Middle frontal gyrus (tissue), 1 donor: ENCODE measurements around the gene RPS3.

Experiments used
- DNase-seq: peaks from one replicate; pipeline ENCODE4 v3.0.0-alpha.2; 2015; ENCODE audit warnings: low spot score; ENCODE audit errors: extremely low spot score

RPS3 gene

DNA sequence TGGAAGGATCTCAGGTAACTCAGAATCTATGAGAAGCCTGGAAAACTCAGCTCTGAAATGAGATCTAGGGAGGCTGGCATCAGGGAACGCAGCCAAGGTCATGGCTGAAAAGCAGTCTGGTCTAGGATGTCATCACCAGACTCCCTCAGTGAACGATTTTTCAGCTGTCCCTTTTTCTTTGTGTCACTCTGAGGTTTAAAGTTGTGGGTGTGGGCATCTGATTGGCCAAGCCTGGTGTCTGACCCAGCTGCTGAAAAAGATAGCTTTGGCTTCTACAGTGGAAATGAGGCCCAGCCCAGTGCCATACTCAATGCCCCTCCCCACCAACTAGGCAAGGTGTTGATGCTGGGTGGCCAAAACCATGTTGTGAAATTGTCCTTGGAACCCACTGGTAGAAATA lies 14.5 kb downstream of the RPS3 start:
- DNase-seq: no peak

DNA sequence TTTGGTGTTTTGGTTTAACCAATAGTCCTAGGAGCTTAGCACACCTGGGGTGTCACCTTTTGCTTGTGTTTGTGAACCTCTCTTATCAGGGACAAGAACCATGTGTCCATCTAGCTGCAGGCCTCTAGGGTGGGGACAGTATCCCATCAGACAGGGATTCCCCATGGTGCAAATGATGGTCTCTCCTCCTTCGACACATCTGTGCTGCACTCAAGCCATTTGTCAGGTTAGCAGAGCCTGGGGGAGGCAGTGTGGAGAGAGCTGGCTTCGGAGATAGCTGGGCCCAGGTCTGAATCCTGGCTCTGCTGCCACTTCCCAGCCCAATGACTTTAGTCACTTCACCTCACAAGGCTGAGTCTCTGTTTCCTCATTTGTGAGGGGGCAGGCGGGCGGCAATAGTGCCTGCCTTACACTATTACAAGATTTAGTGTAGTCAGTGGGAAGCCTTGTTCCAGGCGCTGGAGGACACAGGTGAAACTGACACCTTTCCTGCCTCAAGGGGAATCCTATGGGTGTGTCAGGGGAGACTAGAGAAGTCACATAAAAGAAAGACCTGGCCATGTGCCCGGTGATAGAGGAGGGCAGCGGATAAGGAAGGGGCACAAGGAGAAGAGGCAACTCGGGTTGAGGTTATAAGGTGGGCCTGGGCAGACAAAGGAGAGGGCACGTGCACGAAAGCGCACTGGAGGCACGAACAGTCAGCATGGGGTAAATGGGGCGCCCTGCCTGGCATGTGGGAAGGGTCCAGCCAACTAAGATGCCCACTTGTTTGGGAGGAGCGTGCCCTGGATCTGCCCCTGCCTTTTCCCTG lies 21.1 kb downstream of the RPS3 start:
- DNase-seq: no peak

DNA sequence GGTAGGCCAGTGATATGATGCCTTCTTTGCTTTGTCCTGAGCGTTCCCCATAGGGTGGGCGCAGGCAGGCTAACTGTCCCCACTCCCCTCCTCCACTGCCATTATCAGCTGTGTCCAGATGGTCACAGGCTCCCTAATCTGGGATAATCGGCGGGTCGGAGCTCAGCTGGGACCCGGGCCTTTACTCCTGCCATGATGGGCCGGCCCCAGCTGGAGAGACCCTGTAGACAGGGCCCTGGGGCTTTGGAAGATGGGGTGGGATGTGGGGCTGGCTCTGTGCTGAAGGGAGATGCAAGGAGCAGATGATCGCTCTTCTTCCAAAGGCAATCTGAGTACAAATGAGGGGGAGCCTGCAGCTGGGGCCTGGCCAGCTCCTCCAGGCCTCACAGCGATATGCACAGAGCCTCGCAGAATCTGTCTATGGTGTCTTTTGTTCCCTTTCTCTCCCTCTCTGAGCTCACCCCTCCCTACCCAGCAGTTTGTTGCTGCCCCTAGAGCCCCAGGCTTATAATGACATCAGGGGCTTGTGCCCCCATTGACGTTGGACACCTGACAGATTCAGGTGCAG lies 21.8 kb downstream of the RPS3 start:
- DNase-seq: no peak

DNA sequence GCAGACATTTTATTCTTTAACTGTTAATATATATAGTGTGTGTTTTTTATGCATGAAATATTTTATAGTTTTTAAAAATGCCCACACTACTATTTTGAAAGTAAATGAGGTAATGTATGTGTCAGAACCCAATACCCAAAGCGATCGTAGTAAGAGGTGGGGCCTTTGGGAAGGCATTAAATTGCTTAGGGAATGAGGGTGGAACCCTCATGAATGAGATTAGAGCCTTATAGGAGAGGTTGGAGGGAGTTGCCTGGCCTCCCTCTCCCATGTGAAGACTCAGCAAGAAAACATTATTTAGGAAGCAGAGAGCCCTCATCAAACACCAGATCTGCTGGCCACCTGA lies 22.6 kb downstream of the RPS3 start:
- no peak for DNase-seq

DNA sequence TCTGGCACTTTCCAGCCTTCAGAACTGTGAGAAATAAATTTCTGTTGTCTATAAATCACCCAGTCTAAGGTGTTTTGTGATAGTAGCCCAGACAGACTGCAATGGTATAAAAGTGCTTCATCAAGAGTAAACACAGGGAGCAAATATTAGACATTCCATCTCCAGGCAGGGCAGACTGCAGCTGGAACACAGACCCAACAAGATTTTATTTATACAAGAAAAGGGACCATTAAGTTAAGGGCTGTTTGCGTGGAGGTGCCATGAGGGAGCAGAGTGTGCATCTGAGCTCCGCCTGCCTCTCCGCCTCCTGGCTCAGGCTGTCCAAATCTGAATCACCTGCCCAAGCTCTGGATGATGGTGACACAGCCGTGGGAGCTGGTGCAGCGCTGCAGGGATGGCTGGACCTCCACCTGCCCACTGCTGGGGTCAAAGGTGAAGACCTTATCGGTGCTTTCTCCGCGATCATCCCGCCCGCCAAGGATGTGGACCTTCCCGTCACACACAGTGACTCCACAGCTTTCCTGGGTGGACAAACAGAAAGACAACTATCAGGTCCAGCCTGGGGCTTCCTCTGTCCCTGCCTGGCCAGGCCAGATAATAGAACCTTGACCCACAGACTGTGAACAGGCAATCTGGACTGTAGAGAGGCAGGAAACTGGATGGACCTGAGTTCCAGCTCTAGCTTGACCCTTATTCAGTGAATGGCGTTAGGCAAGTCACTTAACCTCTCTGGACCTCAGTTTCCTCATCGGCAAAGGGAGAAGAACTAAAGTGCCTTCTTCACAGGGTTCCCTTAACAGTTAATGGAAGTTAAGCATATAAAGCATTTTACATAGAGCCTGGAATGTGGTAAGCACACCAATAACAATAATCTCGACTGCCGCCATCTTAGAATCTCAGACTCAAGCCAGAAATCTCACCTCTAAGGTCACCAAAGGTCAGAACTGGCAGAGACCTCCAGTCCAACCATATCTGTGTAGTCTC lies 23.2 kb downstream of the RPS3 start:
- no peak for DNase-seq

DNA sequence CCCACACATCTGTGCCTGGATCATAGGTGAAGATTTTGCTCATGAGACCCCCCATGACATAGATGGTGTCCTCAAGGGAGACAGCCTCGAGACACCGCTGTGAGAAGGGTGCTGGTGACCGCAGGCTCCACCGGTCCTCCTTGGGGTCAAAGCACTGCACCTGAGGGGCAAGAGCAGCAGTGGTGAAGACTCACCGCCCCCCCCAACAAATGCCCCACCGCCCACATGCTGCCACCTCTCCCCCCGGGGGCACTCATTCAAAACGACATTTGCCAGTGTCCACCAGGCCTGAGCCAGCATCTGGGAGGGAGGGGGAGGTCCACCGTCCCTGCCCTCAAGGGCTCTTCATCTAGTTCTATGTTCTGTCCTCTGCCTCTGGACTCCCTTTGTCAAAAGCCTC lies 24.4 kb downstream of the RPS3 start:
- no peak for DNase-seq

DNA sequence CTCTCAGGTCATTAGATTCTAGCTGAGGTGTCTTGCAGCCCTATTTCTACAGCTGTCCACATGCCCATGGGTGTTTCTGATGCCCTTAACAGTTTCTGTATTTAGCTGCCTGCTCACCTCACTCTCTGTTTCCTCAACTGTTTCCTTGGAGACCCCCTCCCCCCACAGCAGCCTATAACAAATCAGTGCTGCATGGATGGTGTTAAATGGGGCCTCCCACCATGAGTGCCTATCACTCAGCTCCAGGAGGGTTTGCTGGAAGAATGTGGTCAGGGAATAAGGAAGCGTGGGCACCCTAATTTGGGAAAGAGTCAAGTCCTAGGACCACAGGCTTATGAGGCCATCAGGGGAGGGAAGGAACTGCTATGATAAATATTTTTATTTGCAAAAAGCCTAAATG lies 25.1 kb downstream of the RPS3 start:
- DNase-seq: no peak

DNA sequence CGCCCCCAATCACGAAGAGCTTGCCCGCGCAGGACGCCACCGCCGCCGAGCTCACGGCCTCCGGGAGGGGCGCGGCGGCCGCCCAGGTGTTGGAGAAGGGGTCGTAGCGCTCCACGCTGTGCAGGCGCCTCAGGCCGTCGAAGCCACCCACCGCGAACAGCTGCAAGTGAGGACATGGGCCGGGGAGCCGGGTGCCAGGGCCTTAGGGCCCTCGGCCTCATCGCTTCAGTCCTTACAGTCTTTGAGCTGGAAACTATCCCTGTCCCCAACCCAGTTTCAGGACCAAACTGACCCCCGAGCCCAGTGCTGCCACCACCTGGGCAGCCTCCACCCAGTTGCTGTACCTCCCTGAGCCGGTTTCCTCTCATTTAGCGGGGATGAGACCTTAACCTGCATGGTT lies 26.1 kb downstream of the RPS3 start:
- no peak for DNase-seq

DNA sequence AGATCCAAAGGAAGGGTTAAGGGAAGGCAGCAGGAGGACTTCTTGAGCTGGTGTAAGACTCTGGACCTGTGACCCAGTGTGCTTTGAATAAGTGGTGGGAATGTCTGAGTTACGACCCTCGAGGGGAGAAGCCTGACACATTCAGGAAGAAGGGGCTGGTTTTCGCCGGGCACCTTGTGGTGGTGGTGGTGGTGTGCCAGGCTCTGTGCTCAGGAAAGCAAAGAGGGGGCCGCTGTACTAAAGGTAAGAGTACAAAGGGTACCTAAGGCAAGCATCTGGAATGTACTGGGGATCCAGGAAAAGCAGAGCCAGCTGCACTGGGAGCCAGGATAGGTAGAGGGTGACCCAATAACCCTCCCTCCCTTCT lies 27.4 kb downstream of the RPS3 start:
- no peak for DNase-seq

DNA sequence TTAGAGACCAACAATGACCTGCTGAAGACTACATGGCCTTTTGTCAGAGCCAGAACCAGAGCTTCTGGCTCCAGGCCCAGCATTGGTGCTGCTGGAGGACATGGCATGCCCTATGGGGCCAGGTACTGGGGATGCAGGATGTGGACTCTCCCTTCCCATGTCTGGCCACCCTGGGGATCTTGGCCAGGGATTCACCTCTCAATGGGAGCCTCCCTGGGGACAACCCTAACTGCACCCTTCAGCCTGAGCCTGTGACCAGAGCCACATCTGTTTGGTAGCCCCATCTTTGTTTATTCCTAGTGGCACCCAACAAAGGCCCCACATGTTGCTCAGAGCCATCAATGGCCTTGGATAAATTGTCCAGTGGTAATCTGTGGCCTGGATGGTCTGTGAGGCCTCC lies 27.9 kb downstream of the RPS3 start:
- DNase-seq: no peak

DNA sequence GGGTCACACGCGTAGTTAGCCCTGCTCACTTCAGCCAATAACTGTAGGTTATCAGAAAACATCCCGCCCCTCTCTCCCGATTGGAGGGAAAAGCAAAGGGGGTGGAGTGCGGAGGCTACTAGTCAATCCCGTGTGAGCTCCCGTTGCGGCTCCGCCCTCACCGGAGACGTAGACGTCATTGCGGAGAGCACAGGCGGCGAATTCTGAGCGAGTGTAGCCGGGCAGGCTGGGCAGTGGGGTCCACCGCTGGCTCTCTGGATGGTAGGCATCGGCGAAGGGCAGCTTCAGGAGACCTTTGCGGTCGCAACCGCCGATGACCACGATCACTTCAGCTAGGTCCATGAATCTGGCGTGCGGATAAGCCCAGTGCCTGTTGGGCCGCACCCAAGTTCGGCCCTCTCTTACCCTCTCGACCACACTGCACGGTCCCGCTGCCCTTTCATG lies 29.0 kb downstream of the RPS3 start:
- peak; percentile 71 for DNase-seq

DNA sequence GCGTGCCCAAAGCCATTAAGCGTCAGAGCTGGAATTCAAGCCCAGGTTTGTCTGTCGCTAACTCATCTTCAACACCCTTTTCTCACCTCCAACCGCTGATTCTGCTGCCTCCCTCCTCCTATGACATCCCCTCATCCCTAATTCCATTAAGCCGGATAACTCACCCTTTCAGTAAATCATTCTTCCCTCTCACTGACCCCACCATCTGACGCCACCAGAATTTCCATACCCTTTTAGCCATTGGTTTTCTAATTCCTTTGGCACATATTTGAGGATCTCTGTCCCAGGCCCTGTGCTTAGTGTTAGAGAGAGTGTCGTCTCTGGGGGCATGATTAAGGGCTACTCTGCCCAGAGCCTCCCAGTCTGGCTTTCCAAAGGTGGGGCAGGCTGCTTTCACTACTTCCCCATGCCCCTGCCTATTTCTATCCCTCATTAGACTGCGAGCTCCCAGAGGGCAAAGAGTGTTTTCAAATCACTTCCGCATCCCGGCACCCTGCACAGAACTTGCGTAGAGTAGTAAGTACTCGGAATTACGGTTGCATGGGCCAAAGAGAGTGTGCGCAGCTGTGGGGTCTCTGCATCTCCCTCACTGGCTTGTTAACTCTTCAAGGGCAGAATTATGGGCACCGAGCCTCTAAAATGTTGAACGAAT lies 29.8 kb downstream of the RPS3 start:
- no peak for DNase-seq

DNA sequence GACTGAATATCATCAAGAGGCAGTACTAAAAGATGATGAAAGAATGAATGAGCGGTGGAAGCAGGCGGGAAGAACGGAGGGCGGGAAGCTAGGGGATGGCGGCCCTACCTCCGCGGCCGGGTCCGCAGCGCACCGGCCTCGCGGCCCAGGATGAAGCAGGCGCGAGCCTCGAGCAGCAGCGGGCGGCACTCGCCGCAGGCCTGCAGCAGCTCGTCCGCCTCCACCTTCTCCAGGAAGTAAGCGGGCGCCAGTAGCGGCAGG lies 30.3 kb downstream of the RPS3 start:
- DNase-seq: no peak

DNA sequence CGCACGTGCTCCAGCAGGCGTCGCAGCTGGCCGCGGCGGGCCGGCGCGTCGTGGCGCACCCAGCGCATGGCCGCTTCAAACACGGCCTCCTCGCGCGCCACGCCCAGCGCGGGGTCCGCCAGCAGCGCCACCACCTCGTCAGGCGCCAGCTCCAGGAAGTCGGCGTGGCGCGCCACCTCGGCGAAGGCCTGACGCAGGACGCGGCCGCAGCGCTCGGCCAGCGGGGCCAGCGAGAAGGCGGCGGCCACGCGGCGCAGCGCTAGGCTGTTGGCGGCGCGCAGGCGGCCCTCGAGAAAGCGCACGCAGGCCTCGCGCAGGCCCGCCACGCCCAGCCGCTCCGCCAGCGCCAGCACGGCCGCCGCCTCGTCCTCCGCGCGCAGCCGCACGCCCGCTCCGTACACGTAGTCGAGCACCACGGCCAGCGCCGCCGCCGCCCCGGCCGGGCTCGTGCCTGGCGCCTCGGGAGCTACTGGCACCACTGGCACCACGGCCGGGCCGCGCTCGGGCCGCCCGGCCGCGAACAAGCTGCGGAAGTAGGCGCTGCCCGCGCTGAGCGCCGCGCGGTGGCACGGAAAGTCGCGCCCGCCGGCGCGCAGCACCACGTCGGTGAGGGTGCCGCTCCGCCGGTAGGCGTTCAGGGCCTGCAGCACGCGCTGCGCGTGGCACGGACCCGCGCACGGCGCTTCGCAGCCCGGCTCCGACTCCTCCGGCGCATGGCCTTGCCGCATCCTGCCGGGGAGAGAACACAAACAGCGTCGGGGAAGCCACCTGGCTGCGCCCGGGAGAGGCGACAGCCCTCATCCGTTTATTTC lies 30.8 kb downstream of the RPS3 start:
- DNase-seq: peak; percentile 36

DNA sequence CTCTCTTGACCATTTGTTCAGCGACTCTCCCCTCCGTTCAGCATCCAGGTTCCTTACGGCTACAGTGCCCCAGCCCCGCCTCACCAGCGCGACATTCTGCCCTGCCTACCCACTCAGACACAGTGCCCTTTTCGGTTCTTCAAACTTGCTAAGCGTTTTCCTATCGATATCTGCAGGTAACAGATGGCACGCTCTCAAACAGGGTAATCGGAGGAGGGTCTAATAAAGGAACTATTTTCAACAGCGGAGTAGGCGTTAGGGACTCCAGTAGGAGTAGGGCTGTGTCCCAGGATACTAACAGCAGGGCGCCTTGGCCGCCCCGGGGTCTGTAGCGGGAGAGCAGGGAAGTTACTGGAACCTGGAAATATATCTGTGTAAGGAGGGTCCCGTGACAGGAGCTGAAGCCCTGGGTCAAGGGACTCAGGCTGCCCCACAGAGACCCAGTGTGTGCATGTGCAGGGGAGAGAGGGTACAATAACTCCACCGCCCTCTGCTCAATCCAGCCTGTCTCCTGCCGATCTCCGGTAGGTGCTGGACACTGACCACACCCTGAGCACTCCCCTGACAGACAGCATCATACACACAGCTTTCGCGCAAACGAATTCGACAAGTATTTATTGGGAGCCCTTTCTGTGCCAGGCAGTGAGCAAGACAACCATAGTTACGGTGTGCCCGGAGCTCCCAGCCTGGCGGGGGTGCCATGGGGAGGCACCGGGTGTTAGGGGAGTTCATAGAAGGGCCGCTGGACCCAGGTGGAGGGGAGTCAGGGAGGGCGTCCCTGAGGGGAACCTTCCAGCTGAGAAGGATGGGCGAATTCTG lies 31.6 kb downstream of the RPS3 start:
- no peak for DNase-seq

DNA sequence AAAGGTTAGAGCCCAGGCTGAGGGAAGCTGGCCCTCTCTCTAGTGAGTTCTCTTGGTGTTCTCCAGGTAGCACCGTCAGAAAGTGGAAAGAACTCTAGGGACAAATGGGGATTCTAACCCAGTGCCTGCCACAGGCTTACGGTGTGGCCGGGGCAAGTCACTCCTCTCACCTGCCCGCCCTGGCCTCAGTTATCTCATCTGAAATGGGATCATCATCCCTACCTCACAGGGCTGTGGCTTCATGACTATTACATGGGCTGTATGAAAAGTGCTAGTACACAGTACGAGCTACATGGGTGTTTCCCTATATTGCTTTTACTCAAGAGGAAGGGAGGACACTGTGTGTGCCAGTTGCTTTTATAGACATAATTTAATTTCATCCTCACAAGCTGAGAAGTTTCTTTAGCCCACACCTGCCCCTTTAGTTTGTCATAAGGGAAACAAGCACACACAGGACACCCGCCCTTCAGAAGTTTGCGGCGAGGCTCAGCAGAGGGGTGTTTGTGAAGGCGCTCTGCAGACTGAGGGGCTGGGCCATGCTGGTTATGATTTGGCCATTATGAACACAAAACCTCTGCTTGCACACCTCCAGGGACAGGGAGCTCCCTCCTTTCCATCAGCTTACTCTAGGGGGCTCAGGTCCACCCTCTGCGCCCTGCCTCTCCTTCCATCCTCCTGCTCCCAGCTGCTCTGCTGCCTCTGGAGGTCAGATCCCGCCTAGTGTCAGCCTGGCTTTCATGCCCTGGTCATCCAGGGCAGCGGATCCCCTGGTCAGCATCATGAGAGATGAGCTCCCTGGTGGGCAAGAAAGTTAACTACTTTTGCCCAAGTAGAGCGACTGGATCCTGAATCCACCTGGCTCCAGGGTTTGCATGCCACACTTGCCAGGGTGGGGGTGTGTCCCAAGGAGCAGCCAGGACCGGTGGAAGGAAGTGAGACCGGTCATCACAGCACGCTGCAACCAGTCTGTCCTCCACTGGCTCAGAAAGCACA lies 32.5 kb downstream of the RPS3 start:
- DNase-seq: no peak

DNA sequence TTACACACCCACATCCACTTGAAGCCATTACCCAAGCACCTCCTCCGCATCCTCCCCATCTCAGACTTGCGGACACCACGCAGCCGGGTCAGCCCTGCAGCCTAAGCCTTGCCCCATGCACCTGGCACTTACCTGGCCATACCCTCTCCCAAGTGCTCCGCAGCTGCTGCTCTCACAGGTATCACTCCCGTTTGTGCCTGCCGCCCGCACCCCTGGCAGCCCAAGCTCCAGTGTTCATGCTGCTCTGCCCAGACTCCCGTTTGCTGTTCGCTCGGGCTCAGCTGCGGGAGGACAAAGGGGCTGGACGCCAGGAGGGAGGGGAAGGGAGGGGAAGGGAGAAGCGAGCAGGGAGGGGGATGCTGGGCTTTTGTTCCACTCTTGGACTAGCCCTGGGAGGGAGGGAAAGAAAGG lies 33.6 kb downstream of the RPS3 start, which contains the start of gene KLHL35:
Gene KLHL35, minus strand, starts transcription at position 293 of the 411 bp plus-strand sequence. CDS start 2,574 bp downstream, outside the sequence.
- no peak for DNase-seq

DNA sequence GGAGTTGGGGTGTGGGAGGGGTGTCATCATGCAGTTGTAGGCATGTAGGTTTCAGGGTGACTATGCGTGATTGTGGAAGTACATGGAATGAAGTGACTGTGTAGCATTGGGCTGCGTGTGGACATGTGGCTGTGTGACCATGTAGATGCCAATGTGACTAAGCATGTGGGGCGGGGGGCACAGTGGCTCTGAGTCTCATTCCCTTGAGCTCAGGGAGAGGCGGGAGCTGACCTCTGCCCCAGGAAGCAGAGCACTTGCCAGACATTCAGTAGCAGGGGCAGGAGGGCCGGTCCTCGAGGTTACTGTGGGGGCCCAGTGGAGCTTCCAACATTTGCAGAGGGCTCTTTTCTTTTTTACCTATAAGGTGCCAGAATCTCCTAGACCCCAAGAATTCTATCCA lies 34.1 kb downstream of the RPS3 start:
- DNase-seq: no peak

DNA sequence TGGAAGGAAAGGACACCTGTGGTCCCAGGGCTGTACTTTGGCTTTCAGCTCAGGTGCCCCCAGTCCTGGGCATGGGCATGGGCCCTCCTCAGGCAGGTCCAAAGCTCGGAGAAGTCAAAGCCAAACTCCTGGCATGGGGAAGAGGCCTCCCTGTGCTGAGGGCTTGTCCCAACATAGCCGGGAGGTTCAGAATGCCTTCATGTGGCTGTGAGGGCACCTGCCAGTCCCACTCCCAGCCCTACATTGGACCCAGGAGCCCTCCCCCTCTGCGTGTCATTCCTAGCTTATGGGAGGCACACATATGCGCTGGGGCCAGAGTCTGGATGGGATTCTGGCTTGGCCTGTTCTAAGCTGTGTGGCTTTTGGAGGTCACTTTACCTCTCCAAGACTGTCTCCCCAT lies 34.7 kb downstream of the RPS3 start:
- no peak for DNase-seq
